HG02763 (cell line): ENCODE data around the gene PTPN20.

Experiments used
- ATAC-seq: cut with Tn5 transposase; IDR thresholded peaks from one replicate; pipeline ENCODE4 v1.9.1; 2021; ENCODE audit warnings: mild to moderate bottlenecking, moderate library complexity; ENCODE audit not compliant: unreplicated experiment

The PTPN20 gene

DNA sequence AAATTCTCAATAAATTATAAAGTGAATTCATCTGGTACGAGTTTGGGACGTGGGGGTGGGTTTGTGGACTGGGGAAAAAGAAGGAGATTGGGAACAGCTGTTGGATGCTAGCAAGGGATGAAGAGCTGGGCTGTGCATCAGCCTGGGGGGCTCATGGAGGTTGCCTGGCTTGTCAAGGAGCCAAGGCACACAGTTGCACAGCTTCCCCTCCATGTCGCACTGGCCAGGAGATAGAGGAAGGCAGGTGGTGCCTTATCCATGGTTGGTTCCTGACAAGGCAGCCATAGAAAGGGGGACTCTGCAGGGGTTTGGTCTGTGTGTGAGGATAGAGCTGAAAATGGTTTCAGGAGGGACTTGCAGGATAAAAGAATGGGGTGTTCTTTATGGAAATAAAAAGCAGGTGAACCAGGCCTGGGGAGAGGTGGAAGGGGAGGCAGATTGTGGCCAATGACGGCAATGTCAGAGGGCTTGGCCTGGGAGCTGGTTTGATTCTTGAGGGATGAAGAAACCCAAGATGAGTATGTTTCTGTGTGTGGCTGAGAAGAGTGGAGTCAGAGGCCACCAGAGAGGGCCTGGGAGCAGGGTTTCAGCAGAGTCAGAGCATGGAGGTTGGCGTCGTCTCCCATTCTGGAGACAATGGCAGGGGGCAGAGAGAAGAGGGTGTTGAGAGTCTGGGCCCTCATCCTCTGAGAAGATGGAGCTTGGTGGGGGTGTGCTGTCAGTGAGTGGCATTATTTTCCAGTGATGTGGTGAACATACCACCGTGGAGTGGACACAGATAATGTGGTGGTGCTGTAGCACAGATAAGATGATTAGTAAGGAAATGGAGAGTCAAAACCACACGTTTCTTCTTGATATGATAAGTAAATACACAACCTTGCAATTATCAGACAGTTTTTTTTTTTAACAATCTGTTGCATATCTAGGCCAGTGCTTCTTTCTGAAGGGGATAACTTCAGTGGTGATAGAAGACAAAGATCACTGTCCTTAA is 108.2 kb downstream of the PTPN20 start:
- no peak for ATAC-seq

DNA sequence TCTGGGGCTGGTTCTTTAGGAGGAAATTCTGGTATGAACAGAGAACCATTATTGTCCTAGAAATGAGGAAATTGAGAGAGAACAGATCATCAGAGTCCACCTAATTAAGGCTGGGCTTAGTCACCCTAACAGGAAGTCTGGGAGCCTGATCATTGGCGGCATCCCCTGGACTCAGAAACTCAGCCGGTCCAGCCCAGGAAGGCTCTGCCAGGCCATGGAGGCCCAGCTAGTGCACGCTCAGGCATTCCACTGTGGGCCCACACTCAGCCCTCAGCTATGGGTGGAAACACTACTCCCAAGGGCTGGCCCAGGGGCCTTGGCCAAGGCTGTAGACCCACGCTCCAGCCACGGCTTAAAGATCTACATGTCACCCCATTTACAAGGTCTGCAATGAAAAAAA is 109.2 kb downstream of the PTPN20 start:
- no peak for ATAC-seq

DNA sequence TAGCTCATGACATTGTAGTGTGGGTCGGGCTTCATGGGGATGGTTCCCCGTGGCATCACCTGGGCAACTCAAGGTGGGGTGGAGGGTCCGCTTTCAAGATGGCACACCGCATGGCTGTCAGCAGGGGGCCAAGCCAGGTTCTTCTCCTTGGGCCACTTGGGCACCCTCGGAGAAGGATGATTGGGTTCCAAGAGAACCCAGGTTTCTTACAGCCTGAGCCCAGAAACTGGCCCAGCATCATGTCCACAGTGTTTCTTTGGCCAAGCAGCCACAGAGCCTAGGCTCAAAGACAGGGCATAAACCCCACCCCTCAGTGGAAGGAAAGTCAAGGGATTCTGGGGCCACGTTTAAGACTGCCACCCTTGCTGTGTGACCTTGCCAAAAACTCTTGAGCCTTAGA is 110.6 kb downstream of the PTPN20 start:
- ATAC-seq, result no peak

DNA sequence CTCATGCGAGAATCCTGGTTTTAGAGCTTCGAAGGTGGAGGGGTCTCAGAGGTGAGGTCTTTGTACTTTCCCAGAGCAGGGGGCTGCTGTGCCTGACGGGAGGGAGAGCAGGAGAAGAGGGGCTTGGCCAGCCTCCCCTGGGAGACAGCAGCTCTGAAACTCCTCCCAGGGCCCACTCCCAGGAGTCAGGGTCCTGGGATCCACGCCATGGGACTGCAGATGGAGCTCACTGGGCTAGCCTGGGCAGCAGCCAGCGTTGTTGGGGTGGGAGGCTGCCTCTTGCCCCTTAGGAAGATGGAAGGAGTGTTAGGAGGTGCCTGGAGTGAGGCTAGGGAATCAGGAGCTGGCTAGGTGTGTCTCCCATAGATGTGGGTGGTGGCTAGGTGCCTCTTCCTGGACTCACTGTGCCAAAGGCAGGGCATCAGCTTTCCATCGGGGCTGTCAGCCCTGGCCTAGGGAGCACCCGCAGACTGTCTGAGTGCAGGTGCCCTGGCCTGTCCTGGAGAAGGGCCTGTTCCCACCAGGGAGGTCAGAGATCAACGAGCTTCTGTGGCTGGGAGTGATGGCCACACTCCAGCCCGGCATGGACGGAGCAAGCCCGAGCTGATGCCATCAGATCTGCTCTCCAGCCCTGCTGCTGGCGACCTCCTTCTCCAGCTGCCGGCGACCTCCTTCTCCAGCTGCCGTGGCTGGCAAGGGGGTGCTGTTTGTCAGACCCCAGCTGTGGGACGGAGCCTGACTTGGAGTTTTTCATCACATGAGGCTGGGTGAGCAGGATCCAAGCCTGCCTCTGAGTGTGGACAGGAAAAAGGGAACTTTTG is 111.3 kb downstream of the PTPN20 start:
- ATAC-seq, result no peak

DNA sequence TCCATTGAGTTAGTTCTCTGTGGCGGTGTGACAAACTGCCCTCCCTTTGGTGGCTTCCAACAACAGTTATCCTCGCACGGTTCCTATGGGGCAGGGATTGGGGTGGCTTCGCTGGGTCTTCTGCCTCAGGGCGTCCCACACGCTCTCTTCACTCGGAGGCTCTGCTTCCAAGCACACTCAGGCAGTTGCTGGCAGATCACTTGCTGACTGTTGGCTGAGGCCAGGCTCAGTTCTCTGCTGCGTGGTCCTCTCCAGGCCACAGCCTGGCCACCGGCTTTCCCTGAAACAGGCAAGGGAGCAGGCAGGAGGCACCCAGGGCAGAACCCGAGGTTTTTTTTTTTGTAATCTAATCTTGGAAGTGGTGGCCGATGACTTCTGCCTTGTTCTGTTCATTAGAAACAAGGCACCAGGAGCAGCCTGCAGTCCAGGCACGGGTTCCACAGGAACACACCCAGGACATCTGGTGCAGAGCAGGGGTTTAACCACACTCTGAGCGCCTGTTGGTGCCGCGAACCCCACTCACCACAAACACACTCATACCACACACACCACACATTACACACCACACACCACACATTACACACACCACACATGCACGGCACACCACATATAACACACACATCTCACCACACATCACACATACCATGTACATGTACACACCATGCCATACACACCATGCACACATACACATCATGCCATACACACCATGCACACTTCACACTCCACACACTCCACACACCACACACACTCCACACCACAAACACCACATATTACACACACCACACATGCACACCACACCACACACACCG is 112.2 kb downstream of the PTPN20 start:
- no peak for ATAC-seq

- ATAC-seq, result no peak
Observed at GRCh38 chr10:47024046-47024322, 112.8 kb downstream of the PTPN20 start.

DNA sequence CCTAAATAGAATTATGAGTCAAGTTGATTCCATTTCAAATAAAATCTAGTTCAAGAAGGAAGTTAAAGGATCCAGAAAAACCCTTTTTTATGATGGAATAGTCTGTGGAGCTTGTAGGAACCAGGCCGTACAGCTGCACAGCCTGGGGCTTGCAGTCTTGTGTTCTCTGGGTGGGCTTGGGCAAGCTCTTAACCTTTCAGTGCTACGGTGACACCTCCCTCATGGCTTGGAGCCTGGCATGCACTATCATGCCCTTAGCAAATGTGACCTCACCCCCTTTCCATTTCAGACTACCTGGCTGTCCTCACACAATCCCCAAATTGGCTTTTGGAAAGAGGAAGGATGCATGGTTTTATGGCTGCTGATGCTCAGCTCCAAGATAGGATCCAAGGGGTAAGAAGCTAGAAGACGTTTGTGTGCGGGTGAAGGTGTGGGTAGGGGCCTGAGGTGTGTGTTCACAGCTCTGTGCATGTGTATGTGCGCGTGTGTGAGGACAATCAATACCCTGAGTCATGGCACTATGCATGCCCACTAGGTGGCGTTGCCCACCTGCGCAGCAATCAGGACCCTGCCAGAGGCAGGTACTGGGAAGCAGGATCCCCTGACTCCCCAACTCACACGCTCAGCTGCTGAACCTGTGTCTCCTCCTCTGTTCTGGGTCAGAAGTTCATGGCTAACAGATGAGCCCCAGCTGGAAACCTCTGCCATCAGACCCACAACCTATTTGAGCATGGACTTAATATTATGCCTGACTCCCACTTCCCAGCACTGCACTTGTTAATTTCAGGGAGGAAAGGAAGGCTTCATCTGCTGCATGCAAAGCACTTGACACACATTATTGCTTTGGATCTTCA is 113.4 kb downstream of the PTPN20 start:
- ATAC-seq, result no peak

DNA sequence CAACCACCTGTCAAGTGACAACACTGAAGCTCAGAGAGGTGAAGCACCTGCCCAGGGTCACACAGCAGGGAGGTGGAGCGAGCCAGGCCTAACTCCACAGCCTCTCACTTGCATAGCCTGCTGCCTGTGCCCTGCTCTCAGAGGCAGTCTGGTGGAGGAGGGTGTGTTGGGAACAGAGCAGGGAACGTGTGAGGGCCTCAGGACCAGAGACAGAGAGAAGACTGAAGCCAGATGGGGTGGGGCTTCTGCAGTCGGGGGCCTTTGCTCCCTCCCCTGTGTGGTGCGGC is 114.0 kb downstream of the PTPN20 start:
- no peak for ATAC-seq

- ATAC-seq, result no peak
Observed at GRCh38 chr10:47025540-47026300, 114.5 kb downstream of the PTPN20 start.

GRCh38 chr10:47026301-47027107 is 115.3 kb downstream of the PTPN20 start:
- ATAC-seq, result no peak

DNA sequence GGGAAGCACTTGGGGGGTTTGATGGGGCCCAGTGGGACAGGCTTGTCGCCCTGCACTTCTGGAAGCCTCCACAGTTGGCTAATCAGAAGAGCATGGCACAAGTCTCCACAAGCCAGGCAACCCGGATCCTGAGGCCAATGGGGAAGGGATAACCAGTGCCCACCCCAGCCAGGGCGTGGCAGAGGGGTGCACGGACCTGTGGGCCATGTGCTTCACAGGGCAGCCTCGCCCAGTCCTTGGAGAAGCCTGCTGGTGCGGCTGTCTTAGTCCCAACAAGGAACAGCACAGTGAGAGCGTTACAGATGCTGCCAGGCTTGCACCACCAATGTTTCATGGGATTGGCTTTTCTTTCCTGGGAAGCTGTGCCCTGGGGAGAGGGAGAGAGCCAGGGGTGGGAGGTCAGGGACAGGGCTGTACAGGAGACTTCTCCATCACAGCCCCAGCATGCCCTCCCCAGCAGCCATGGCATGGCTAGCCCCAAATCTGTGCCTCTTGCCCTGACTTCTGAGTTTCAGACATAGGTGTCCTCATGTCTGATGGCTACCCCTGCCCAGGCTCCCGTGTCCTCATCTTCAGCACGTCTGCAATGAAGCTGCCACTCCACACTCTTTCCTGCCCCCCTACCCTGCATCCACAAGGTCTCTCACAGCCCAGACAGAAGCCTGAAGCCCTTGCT is 116.0 kb downstream of the PTPN20 start:
- no peak for ATAC-seq

DNA sequence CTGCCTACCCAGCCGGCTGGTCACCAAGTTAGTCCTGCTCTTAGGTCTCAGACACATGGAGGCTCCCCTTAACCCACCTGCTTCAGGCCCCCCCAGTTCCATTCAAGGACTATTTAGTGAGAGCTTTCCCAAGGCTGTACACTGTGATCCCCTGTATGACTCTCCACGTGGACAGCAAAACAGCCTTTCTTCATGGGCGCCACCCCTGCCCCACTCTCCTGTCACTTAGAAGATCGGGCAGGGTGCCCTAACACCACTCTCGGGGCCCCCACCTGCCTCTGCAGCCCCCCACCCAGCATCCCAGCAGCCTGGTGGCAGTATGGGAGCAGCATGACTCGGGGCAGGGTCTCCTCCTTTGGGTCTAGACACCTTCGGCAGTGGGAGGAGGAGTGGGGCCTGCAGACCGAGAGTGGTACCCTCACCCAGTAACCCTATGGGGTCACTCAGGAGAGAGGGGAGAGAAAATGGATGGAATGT is 116.6 kb downstream of the PTPN20 start:
- no peak for ATAC-seq

DNA sequence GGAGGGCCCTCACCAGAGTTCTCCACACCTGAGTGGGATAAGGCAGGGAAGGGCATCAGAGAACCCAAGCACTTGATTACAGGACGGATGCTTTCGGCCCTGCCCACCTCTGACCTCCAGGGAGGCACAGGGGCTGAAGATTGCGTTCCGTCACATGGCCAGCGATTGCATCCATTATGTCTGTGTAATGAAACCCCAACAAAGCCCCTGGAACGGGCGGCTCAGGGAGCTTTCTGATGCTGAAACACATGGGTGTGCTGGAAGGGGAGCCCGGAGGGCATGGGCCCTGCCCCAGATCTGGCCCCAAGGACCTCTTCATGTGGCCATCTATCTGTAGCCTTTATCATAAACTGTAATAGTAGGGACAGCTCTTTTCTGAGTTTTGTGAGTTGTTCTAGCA is 117.2 kb downstream of the PTPN20 start:
- ATAC-seq, result no peak

GRCh38 chr10:47029181-47030009 is 118.2 kb downstream of the PTPN20 start:
- no peak for ATAC-seq

- ATAC-seq, result no peak
Observed at GRCh38 chr10:47030191-47030703, 119.0 kb downstream of the PTPN20 start.

GRCh38 chr10:47031211-47031900 is 120.1 kb downstream of the PTPN20 start:
- no peak for ATAC-seq
